Measurements from ENCODE around the gene BAZ1A. TPM values are rescaled to one million over a fixed set of nuclear protein-coding genes. Genes with fewer than 3 reads are reported as not detected.

Gene BAZ1A
- total and polyA plus RNA-seq, 2 of the 8 experiments (the other 6 are each of a cell fraction or from before 2014, with no cell fraction given): 8.0 to 23.1 TPM

- H3K4me2 ChIP-seq (ENCODE audit: insufficient read depth in 1 of 2, low read depth in 2 of 2, low read length in 2 of 2): no peak overlapping the region
- no peak overlapping the region for H3K14ac ChIP-seq (ENCODE audit: insufficient read length)
- H3K4me3 ChIP-seq (ENCODE audit: extremely low read depth in 1 of 4, insufficient read depth in 2 of 4, low read depth in 3 of 4, low read length in 4 of 4): no peak overlapping the region
- no peak overlapping the region for H2BK120ac ChIP-seq (replicated peaks; ENCODE audit: low read depth, low read length)
- H2AFZ ChIP-seq (ENCODE audit: low read length): no peak overlapping the region
- H3K79me1 ChIP-seq (ENCODE audit: low read depth, low read length): no peaks in the 10 kb centered on the region
- no peak overlapping the region for H2BK20ac ChIP-seq (ENCODE audit: low read length)
- no peaks in the 10 kb centered on the region for H3K9me3 ChIP-seq (ENCODE audit: insufficient read depth in 2 of 2, low read depth in 1 of 2, low read length in 1 of 2)
- no peaks in the 10 kb centered on the region for H3K79me2 ChIP-seq (ENCODE audit: control insufficient read depth in 1 of 2, insufficient read depth in 2 of 2, low read length in 2 of 2)
- H4K20me1 ChIP-seq (replicated peaks in 1 of 2; ENCODE audit: control insufficient read depth in 1 of 2, insufficient read depth in 2 of 2, low read length in 2 of 2): no peaks in the 10 kb centered on the region
- CTCF ChIA-PET (ENCODE audit: partially characterized antibody): interaction anchor here (0.6 to 2.2 kb wide), 7 partner anchors 8 to 238 kb away, joined by 3 to 12 read pairs (median 4); no protein-coding TSS in a partner anchor
- H3K4ac ChIP-seq (replicated peaks; ENCODE audit: insufficient read length, low read depth, low read length): no peak overlapping the region
- no peak overlapping the region for H3K23ac ChIP-seq (ENCODE audit: insufficient read length)
- POLR2A ChIA-PET (ENCODE audit: partially characterized antibody): interaction anchor here (0.6 kb wide), 1 partner anchor 140 kb away, joined by 5 read pairs; no protein-coding TSS in a partner anchor
- no peaks in the 10 kb centered on the region for H3K27me3 ChIP-seq (replicated peaks in 1 of 4; ENCODE audit: control insufficient read depth in 3 of 4, extremely low read depth in 1 of 4, insufficient read depth in 3 of 4, low read length in 3 of 4)
- no peak for FAIRE-seq
- H3K9ac ChIP-seq (replicated peaks in 1 of 4; ENCODE audit: extremely low read depth in 1 of 4, low read depth in 3 of 4, low read length in 3 of 4): no peak overlapping the region
- H2BK5ac ChIP-seq (ENCODE audit: low read depth, low read length): no peak overlapping the region
- peaks cover 2 to 12% (median 8%) of the 10 kb centered on the region in 4 experiments; a peak in 7 of 8 replicates for H3K36me3 ChIP-seq (ENCODE audit: control insufficient read depth in 2 of 4, insufficient read depth in 4 of 4, low read length in 3 of 4)
- H4K91ac ChIP-seq (replicated peaks; ENCODE audit: insufficient read length, low read length): no peak overlapping the region
- H3K23me2 ChIP-seq (ENCODE audit: low read depth, low read length): no peaks in the 10 kb centered on the region
- WGBS, 2 experiments (ENCODE audit: extremely low coverage in 1 of 2, insufficient coverage in 1 of 2, insufficient read length in 1 of 2, insufficient replicate concordance in 2 of 2, low coverage in 1 of 2, low lambda C conversion rate in 2 of 2, missing lambda C conversion rate in 1 of 2): 90% methylated on average over 3 of the region's 3 CpGs; no CpG with 5 or more reads in 1 of the 2 experiments
- DNase-seq (ENCODE audit: low read depth in 1 of 2, low spot score in 2 of 2): no peak
- no peak overlapping the region for H3K56ac ChIP-seq (replicated peaks; ENCODE audit: insufficient read length, low read depth, low read length)
- H2BK12ac ChIP-seq (ENCODE audit: low read depth, low read length): no peak overlapping the region
- no peak overlapping the region for H4K8ac ChIP-seq (ENCODE audit: extremely low read depth, insufficient read depth, low read length)
- no peak overlapping the region for H4K5ac ChIP-seq (ENCODE audit: insufficient read length, low read depth, low read length)
- H3K18ac ChIP-seq (ENCODE audit: extremely low read depth, low read length): no peak overlapping the region
- H2AK5ac ChIP-seq (ENCODE audit: low read depth, low read length): no peak overlapping the region
- no peaks in the 10 kb centered on the region for H3K4me1 ChIP-seq (replicated peaks in 1 of 4; ENCODE audit: control insufficient read depth in 3 of 4, insufficient read depth in 4 of 4, low read length in 3 of 4)
- TF ChIP-seq PHF8 (conservative IDR thresholded peaks at IDR 0.05; ENCODE audit: low read depth, low read length) (no peak), CTCF (IDR thresholded peaks at IDR 0.05; ENCODE audit: control extremely low read depth in 1 of 3, insufficient read depth in 1 of 3, low read depth in 1 of 3, low read length in 3 of 3) (peak in 1 of 3 experiments; percentile 26; a peak in 1 of 4 replicates)
- no peak overlapping the region for H2BK15ac ChIP-seq (ENCODE audit: low read length)
- H3K27ac ChIP-seq (ENCODE audit: low read depth, low read length): no peak overlapping the region
These were observed 109.1 kb downstream of the BAZ1A start for GRCh38 chr14:34766060-34766459.
